ENCODE data around the gene KIAA0930.
"Not testable (repeated sequence)": the region's sequence is repeated elsewhere in the genome, so short reads cannot be mapped to it uniquely, and the experiment has no call there.

KIAA0930 gene

DNA sequence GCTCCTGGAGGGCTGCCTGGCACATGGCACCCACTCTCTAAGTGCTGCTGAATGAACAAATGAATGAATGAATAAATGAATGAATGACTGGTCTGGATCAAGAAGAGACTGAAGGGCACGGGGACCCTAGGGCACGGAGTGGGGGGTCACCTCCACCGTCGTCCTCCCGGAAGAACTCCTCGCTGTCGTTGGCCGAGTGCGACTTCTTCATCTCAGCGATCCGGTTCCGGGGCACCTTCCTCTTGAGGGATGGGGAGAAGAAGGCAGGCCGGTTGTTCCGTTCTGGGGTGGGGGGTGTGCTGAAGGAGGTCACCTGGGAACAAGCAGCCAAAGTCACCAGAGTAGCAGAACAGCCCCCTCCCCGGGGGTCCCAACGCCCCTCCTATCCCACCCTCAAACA lies 41.0 kb downstream of the KIAA0930 start:
- DNase-seq, result no peak

- DNase-seq, result no peak
Observed at GRCh38 chr22:45198463-45198795, 42.3 kb downstream of the KIAA0930 start.

GRCh38 chr22:45197606-45198462 lies 42.9 kb downstream of the KIAA0930 start:
- DNase-seq, result no peak

DNA sequence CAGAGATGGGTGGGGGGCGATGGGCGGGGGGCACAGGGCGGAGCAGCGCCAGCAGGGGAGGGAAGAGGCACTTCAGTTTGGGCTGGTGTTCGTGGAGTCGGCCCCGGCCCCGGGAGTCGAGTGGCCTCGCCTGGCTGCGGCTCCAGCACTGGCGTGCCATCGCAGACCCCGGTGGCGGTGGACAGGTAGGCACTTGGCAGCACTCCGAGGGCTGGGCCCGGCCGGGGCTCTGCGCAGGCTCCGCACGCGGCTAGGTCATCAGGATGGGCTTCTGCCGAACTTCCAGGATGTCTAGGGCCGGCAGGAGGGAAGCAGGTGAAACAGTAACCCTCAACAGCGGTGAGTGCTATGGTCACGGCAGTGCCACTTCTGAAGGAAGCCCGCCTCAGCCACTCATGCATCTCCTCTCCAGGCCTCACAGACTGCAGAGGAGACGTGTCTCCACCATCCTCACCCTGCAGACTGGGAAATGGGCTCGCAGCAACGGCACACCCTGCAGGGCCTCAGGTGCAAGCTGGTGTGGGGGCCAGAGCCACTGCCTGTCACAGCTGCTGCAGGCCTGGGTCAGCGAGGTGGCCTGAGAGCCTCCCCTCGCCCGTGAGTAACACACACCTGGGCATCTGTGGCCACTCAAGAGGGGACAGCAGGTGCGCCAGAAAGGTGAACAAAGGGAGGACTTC lies 43.6 kb downstream of the KIAA0930 start:
- no peak for DNase-seq

DNA sequence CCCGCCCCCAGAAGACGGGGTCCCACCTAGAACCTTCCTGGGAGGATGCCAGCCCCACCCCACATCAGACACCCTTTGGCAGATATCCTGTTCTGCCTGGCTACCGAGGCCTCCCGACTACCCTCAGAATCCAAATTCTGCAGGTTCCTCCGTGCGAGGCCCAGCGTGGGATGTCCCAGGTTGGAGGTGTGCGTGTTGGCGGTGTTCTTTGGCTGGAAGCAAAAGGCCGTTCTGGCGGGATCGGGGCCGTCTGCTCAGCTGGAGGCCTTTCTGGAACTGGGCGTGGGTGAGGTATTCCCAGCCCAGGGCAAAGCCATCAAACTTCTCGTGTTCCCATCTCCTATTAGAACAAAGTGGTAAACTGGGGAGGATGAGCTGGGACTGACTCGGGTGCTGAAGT lies 44.4 kb downstream of the KIAA0930 start:
- no peak for DNase-seq

DNA sequence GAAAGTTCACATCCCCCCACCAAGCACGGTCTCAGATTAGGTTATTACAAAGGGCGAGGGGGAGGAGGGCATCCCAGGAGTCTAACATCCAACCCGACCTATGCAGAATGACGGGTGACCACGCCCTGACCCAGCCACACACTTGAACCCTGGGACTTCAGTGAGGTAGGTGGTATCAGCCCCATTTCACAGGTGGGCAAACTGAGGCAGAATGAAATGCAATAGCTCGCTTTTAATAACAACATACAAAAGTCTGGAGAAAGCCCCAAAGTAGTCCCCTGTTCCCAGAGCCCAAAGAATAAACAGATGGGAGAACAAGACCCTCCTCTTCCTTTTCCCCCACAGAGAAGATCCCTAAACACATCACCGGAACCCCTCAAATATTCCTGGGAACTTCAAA lies 45.1 kb downstream of the KIAA0930 start:
- DNase-seq, result no peak

DNA sequence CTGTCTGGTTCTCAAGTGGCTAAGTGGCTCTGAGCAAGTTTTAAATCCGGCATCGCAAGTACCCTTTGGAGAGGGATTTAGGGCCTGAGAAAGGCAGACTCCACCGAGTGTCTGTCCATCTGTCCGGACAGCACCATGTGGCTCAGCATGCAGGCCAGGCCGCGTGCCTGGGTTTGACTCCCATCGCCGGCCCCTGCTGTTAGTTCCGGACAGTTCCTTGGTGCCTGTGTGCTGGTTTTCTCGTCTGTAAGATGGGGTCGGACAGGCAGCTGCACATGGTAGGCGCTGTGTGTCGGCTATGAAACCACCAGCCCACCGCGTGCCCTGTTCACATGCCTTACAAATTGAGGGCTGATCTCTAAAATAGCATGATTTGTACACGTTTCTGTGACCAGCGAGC lies 46.0 kb downstream of the KIAA0930 start:
- DNase-seq, result no peak

- DNase-seq, result no peak
Observed at GRCh38 chr22:45192701-45193187, 48.0 kb downstream of the KIAA0930 start.

GRCh38 chr22:45191746-45192145 lies 48.9 kb downstream of the KIAA0930 start:
- not testable (repeated sequence) for DNase-seq

DNA sequence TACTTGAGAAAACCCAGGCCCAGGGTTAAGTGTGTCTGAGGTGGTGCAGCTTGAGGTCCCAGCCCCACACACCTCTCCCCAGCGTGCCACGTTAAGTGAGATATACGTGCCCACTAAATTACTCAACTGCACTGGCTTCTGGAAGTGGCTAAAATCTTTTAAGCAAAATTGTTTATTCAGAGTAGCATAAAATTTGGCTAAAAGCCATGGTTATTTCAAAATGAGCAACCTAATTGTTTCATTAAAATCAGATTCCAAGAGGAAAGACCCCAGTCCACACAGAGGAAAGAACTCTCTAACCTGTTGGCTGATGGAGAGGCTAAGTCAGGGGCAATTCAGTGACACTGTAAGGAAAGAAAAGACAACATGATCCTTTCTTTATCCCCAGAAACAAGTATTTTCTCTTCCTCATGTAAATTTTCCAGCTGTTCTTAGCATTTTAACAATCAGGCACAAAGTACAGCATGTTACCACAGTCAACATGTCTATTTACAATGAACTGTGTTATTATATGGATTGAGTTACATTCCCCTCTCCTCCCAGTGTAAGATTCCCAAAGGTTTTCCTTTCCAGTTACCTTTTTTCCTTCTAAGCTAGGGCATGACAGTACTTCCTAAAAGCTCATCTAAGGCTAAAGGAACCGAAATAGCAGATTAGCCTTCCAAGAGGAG lies 50.4 kb downstream of the KIAA0930 start:
- no peak for DNase-seq

DNA sequence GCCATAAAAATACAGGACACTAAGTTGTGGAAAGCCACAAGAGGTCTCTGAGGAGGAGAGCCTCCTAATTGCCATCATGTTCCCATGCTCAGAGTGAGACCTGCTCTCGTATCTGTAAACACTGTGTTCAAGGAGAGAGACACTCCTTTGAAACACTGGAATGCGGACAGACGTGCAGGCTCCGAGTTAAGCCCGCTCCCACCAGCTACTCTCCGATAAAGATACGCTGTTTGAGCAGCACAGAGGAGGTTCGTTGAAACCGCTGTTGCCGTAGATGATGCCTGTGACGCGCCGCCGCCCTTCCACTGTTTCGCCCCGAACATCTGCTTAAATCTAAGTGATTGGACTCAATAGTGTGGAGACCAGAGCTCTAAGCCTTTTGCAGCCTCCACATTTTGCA lies 51.9 kb downstream of the KIAA0930 start:
- no peak for DNase-seq

- no peak for DNase-seq
Observed at GRCh38 chr22:45187891-45188290, 52.8 kb downstream of the KIAA0930 start.

- DNase-seq, result no peak
Observed at GRCh38 chr22:45185718-45186514, 54.8 kb downstream of the KIAA0930 start.

- no peak for DNase-seq
Observed at GRCh38 chr22:45183974-45184373, 56.7 kb downstream of the KIAA0930 start.

- DNase-seq, result no peak
Observed at GRCh38 chr22:45181766-45182165, 58.9 kb downstream of the KIAA0930 start.

GRCh38 chr22:45181240-45181639 lies 59.5 kb downstream of the KIAA0930 start:
- no peak for DNase-seq

- DNase-seq, result no peak
Observed at GRCh38 chr22:45180146-45180679, 60.5 kb downstream of the KIAA0930 start.

DNA sequence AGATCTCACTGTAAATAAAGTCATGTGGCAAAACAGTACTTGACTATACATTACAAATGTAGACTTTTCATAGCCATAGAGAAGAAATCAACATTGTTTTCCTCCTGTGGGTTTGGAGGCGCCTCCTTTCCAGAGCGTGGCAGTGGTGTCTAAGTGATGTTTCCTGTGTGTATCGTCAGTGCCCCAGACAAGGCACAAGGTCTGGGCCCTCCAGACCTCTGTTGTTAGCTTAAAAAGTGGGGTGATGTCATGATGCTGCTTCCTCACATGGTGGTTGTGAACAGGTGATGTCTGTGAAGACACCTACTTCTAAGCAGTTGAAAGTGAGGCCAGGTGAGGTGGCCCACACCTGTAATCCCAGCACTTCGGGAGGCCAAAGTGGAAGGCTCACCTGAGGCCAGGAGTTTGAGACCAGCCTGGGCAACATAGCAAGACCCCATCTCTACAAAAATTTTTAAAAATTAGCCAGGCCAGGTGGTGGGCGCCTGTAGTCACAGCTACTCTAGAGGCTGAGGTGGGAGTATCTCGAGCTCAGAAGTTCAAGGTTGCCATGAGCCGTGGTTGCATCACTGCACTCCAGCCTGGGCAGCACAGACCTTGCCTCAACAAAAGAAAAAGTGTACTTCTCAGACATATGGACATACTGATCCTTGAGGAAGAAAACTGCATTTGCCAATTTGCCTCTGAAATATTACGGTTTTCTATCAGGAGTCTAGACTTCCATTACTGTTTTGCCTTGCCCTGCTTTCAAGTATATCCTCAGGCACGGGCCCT lies 61.2 kb downstream of the KIAA0930 start:
- DNase-seq, result no peak

GRCh38 chr22:45172881-45173585 lies 67.7 kb downstream of the KIAA0930 start:
- no peak for DNase-seq

DNA sequence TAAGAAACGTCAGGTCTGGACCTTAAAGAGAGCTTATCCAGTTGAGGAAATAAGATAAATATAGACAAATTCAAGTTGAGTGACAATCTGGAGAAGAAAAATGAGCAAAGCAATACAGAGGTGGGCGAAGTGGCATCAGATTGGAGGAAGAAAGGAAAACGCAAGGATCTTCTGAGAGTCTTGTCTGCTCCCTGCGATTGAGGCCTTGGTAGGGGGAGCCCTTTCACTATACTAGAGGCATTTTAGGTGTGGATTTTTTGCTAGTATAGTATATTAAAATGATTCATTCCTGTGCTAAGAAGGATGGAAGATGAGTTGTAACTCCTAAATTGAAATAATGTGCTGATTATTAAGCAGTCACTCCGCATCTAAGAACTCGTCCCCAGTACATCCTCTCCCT lies 68.9 kb downstream of the KIAA0930 start:
- no peak for DNase-seq

Measured in stimulated activated CD4-positive, alpha-beta T cell treated with anti-CD3 and anti-CD28 coated beads, Interleukin-4, amount 100 ng/mL, for 1 hour (primary cell).